GM19463 (cell line): Measurements from ENCODE around the gene PCLO.

Source experiments
- ATAC-seq: cut with Tn5 transposase; IDR thresholded peaks from one replicate; pipeline ENCODE4 v1.9.1; 2021; ENCODE audit warnings: mild to moderate bottlenecking, moderate library complexity; ENCODE audit not compliant: unreplicated experiment

The PCLO gene

GRCh38 chr7:83162402-83163256 is at the start of gene PCLO:
Gene PCLO (minus strand): TSS chr7:83162884. CDS start chr7:83162592, 292 bp downstream.
- peak; percentile 96 for ATAC-seq

GRCh38 chr7:83211685-83212084 is 49.0 kb upstream of the PCLO start:
- ATAC-seq: no peak

- no peak for ATAC-seq
Observed at GRCh38 chr7:83210479-83210878, 47.8 kb upstream of the PCLO start.

- no peak for ATAC-seq
Observed at GRCh38 chr7:83204715-83205114, 42.0 kb upstream of the PCLO start.

GRCh38 chr7:83201355-83201754 is 38.7 kb upstream of the PCLO start:
- ATAC-seq: no peak

GRCh38 chr7:83190659-83191389 is 28.1 kb upstream of the PCLO start:
- ATAC-seq: no peak

- no peak for ATAC-seq
Observed at GRCh38 chr7:83178796-83179195, 16.1 kb upstream of the PCLO start.

GRCh38 chr7:83178066-83178465 is 15.4 kb upstream of the PCLO start:
- ATAC-seq: no peak

GRCh38 chr7:83173664-83174063 is 11.0 kb upstream of the PCLO start:
- ATAC-seq: no peak

- no peak for ATAC-seq
Observed at GRCh38 chr7:83166781-83167180, 4.1 kb upstream of the PCLO start.

GRCh38 chr7:83161899-83162401 is 734 bp downstream of the PCLO start:
- no peak for ATAC-seq

GRCh38 chr7:83161186-83161585 is 1.5 kb downstream of the PCLO start:
- no peak for ATAC-seq

GRCh38 chr7:83159731-83160130 is 3.0 kb downstream of the PCLO start:
- ATAC-seq: no peak

GRCh38 chr7:83156006-83156405 is 6.7 kb downstream of the PCLO start:
- no peak for ATAC-seq

- ATAC-seq: no peak
Observed at GRCh38 chr7:83155407-83155806, 7.3 kb downstream of the PCLO start.

- ATAC-seq: no peak
Observed at GRCh38 chr7:83153419-83153818, 9.3 kb downstream of the PCLO start.

- no peak for ATAC-seq
Observed at GRCh38 chr7:83150310-83150709, 12.4 kb downstream of the PCLO start.

GRCh38 chr7:83149466-83149865 is 13.2 kb downstream of the PCLO start:
- ATAC-seq: no peak

GRCh38 chr7:83148776-83149175 is 13.9 kb downstream of the PCLO start:
- ATAC-seq: no peak

GRCh38 chr7:83143107-83143506 is 19.6 kb downstream of the PCLO start:
- no peak for ATAC-seq

GRCh38 chr7:83142365-83142764 is 20.3 kb downstream of the PCLO start:
- no peak for ATAC-seq

GRCh38 chr7:83141927-83142326 is 20.8 kb downstream of the PCLO start:
- no peak for ATAC-seq
